HEK293T (cell line): ENCODE measurements around the gene AP4S1.
A peak's percentile ranks its signal among the peaks of the same experiment; 100 is the strongest.

Experiments
- CTCF ChIA-PET: fragments of 350-600 bp; formaldehyde crosslinking; extraction: SDS; loops from one replicate; lab custom pipeline; 2021; ENCODE audit warnings: antibody characterized with exemption, inconsistent platforms; lab: Yijun Ruan, JAX
- POLR2A ChIA-PET: fragments of 350-600 bp; formaldehyde crosslinking; extraction: SDS; loops from one replicate; lab custom pipeline; 2020; ENCODE audit warnings: antibody characterized with exemption, inconsistent platforms; lab: Yijun Ruan, JAX
- DNase-seq: peaks from one replicate; pipeline ENCODE4 v3.0.0; 2012; ENCODE audit warnings: mixed read lengths; ENCODE audit errors: extremely low spot score
- ARNT ChIP-seq: fragments of 450-650 bp; IDR thresholded peaks from 2 replicates; pipeline ENCODE4 v1.6.1; 2017; ENCODE audit warnings: mild to moderate bottlenecking
- BHLHE40 ChIP-seq: fragments of 450-650 bp; IDR thresholded peaks from 2 replicates; pipeline ENCODE4 v1.6.1; 2016; ENCODE audit warnings: mild to moderate bottlenecking, moderate library complexity, borderline replicate concordance
- CTBP1 ChIP-seq: fragments of 450-650 bp; IDR thresholded peaks from 2 replicates; pipeline ENCODE4 v1.6.1; 2016; ENCODE audit warnings: borderline replicate concordance
- ELF4 ChIP-seq: fragments of 450-650 bp; IDR thresholded peaks from 2 replicates; pipeline ENCODE4 v1.6.1; 2017; ENCODE audit warnings: antibody characterized with exemption
- FOXA1 ChIP-seq: fragments of 450-650 bp; IDR thresholded peaks from 2 replicates; pipeline ENCODE4 v1.6.1; 2016; ENCODE audit warnings: mild to moderate bottlenecking
- FOXK2 ChIP-seq: fragments of 450-650 bp; IDR thresholded peaks from 2 replicates; pipeline ENCODE4 v1.6.1; 2016; ENCODE audit warnings: mild to moderate bottlenecking
- FOXM1 ChIP-seq: fragments of 450-650 bp; IDR thresholded peaks from 2 replicates; pipeline ENCODE4 v1.6.1; 2017; ENCODE audit warnings: mild to moderate bottlenecking, borderline replicate concordance
- HDGF ChIP-seq: fragments of 450-650 bp; IDR thresholded peaks from 2 replicates; pipeline ENCODE4 v1.6.1; 2017; ENCODE audit warnings: antibody characterized with exemption, borderline replicate concordance
- L3MBTL2 ChIP-seq: fragments of 450-650 bp; conservative IDR thresholded peaks from 2 replicates; pipeline ENCODE4 v1.6.1; 2016; ENCODE audit warnings: mild to moderate bottlenecking
- LEF1 ChIP-seq: fragments of 450-650 bp; IDR thresholded peaks from 2 replicates; pipeline ENCODE4 v1.6.1; 2017; ENCODE audit warnings: mild to moderate bottlenecking, borderline replicate concordance
- NFRKB ChIP-seq: fragments of 450-650 bp; IDR thresholded peaks from 2 replicates; pipeline ENCODE4 v1.6.1; 2016; ENCODE audit warnings: mild to moderate bottlenecking, moderate library complexity
- SP1 ChIP-seq: fragments of 450-650 bp; IDR thresholded peaks from 2 replicates; pipeline ENCODE4 v1.6.1; 2017
- SUZ12 ChIP-seq: fragments of 450-650 bp; IDR thresholded peaks from 2 replicates; pipeline ENCODE4 v1.6.1; 2016; ENCODE audit warnings: mild to moderate bottlenecking
- TARDBP ChIP-seq: fragments of 450-650 bp; IDR thresholded peaks from 2 replicates; pipeline ENCODE4 v1.6.1; 2016
- ZNF384 ChIP-seq: fragments of 450-650 bp; IDR thresholded peaks from 2 replicates; pipeline ENCODE4 v1.6.1; 2016
- TF ChIP-seq, protein P1 (sequence below): fragments of 450-650 bp; IDR thresholded peaks from 2 replicates; pipeline ENCODE4 v1.6.1; 2016

Gene AP4S1

DNA sequence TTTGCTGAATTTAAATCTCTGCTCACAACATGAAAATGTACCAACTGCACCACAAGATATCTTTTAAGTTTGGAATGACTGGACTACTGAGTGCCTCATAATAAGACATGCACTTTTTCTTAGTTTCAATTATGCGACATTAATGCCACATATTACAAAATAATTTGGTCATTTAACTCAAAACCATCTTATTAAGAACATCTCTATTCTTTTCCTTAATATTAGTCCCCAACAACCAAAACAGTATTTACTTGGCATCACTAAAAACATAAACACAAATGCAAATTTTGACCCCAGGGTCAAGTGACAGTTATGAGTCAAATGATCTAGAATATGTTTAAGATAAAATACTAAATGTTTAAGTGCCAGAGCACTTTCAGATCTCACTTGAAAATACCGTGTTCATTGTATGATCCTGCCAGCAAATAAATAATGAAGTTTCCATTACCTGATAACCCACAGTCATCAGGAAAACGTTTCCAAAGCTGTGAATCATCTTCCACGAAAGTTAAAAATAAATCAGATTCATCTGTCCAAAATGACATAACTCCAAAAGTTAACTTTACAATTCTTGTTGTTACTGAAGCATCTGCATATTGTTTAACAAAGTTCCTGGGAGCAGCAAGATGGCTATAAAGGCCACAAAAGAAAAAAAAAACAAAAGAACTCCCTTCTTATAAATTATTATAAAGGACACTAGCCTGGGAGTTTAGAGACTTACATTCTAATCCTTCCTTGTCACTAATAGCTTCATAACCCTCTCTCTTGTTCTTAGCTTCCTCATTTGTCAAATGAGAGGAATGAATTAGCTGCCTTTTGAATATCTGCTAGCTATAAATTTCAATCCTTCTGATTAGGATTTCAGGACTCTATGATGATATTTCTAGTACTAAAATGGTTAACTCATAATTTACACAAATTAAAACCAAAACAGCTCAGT lies 30.5 kb upstream of the AP4S1 start:
- ChIA-PET CTCF (interaction anchor here (1.0 kb wide), 1 partner anchor 32 kb away, joined by 4 read pairs; no protein-coding TSS in a partner anchor), POLR2A (interaction anchor here (1.5 kb wide), 1 partner anchor 31 kb away, joined by 8 read pairs; the partner anchor contains the start of genes AP4S1 and STRN3)
- TF ChIP-seq LEF1: no peak
- TF ChIP-seq L3MBTL2: no peak
- no peak for TF ChIP-seq FOXK2
- no peak for TF ChIP-seq HDGF
- no peak for TF ChIP-seq FOXM1
- TF ChIP-seq ELF4: no peak
- TF ChIP-seq NFRKB: no peak
- TF ChIP-seq CTBP1: no peak
- TF ChIP-seq SP1: no peak
- TF ChIP-seq ARNT: no peak
- TF ChIP-seq ZNF384: no peak
- TF ChIP-seq BHLHE40: no peak
- no peak for TF ChIP-seq SUZ12
- TF ChIP-seq TARDBP: no peak
- TF ChIP-seq FOXA1: no peak
- TF ChIP-seq, protein P1, sequence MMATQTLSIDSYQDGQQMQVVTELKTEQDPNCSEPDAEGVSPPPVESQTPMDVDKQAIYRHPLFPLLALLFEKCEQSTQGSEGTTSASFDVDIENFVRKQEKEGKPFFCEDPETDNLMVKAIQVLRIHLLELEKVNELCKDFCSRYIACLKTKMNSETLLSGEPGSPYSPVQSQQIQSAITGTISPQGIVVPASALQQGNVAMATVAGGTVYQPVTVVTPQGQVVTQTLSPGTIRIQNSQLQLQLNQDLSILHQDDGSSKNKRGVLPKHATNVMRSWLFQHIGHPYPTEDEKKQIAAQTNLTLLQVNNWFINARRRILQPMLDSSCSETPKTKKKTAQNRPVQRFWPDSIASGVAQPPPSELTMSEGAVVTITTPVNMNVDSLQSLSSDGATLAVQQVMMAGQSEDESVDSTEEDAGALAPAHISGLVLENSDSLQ: no peak
- no peak for DNase-seq

DNA sequence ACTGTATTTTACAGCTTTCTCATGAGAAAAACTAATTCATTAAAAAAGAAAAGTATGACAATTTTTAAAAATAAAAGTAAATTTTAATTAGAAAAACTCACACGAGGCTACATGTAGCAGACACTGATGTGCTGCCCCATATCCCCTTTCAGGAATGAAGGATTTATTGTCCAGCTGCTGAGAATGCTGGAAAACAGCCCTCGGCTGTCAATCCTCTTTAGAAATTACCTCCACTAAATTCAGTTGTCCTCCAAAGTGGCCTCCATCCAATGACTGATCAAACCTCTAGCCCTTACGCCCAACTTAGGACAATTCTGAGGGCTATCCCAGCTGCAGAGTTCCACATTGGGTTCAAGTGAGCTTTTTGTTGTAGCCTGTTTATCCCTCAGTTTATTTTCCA lies 29.8 kb upstream of the AP4S1 start:
- ChIA-PET CTCF (interaction anchor here (1.0 kb wide), 1 partner anchor 31 kb away, joined by 4 read pairs; no protein-coding TSS in a partner anchor), POLR2A (interaction anchor here (1.5 kb wide), 1 partner anchor 30 kb away, joined by 8 read pairs; the partner anchor contains the start of genes AP4S1 and STRN3)
- TF ChIP-seq TARDBP: no peak
- TF ChIP-seq, protein P1: peak; percentile 84
- peak; percentile 11 for DNase-seq

DNA sequence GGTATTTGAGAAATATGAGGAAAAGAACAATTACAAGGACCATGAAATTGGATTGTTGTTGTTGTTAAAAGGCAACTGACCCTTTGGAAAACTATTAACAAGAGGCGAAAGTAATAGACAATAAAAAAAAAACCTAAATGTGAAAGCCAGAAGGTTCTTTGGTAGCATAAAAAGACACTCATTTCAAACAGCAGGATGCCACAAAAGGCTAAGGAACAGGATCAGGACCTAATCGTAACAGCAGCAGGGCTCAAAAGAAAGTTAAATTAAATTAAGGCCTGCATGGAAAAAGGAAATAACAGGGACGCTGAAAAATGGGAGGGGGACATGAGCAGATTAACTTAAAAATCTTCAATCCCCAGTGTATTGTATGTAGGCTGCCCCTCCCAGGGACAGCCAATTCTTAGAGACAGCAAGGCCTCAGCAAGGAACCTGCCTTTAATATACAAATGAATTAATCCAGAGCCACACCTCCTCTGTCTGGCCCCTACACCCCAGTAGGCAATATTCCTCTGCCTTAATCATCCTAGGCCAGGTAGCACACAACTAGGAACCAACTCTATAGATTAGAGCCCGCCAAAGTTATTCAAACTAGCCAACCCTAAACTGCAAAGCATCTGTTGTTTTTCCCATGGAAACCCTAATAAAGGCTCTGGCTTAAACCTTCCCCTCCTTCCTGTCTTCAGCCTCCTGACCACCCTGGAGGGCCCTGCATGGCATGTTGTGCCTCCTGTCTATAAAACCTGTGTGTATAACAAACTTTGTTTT lies 28.4 kb upstream of the AP4S1 start:
- ChIA-PET POLR2A (no interaction called here), CTCF (interaction anchor here (1.2 kb wide), 1 partner anchor 12 kb away, joined by 3 read pairs; no protein-coding TSS in a partner anchor)
- no peak for DNase-seq
- TF ChIP-seq FOXA1 (no peak), HDGF (no peak), ELF4 (no peak), CTBP1 (no peak), L3MBTL2 (no peak), TARDBP (no peak), FOXK2 (no peak), SUZ12 (no peak), BHLHE40 (no peak)
- TF ChIP-seq, protein P1: no peak

DNA sequence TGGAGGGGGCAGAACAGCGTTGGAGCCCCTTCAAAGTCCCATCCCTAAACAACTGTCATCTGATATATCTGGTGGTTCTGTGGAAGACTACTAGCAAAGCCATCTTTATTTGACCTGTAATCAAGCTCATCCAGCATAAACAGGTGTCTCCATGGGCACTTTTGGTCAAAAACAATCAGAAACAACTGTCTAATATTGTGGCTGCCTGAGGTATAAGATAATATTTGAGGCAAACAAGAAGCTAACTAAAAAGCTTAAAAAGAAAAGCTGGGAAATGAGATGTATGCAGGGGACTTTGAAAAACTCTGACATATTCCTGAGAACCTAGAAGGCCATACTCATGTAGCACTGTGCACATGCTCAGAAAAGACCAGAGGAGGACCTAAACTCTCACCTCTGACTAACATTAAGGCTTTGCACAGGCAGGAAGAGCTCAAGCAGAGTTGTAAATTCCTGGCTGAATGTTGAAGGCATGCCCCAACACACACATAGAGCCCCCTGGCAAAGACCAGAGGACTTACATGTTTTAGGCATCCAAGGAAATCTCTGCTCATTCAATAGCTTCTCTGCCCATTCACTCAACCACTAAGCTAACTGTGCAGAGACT lies 27.2 kb upstream of the AP4S1 start:
- ChIA-PET CTCF (interaction anchor here (1.2 kb wide), 1 partner anchor 13 kb away, joined by 3 read pairs; no protein-coding TSS in a partner anchor), POLR2A (no interaction called here)
- DNase-seq: no peak
- TF ChIP-seq HDGF (no peak), SUZ12 (no peak), L3MBTL2 (no peak), ELF4 (no peak), ARNT (no peak), ZNF384 (no peak), CTBP1 (no peak), FOXK2 (no peak), LEF1 (no peak), TARDBP (no peak), SP1 (no peak), NFRKB (no peak), FOXM1 (no peak), BHLHE40 (no peak), FOXA1 (no peak)
- TF ChIP-seq, protein P1: no peak
